Smooth muscle cell (in vitro differentiated cells): ENCODE results near the gene MRPL45. TPM values are rescaled to one million over a fixed set of nuclear protein-coding genes. Genes with fewer than 3 reads are reported as not detected.
"Not testable (repeated sequence)": the region's sequence is repeated elsewhere in the genome, so short reads cannot be mapped to it uniquely, and the experiment has no call there.

ENCODE experiments used
- DNase-seq: peaks from one replicate; lab custom pipeline; 2025; ENCODE audit not compliant: unreplicated experiment; lab: John Stamatoyannopoulos, UW
- H2AFZ ChIP-seq: fragments of 200-600 bp; sonication (generic); 2 replicates; pipeline ENCODE4 v1.6.0; 2016; ENCODE audit warnings: antibody characterized with exemption, low read depth, mild to moderate bottlenecking
- H3F3A ChIP-seq: fragments of 200-600 bp; sonication (generic); 2 replicates; pipeline ENCODE4 v1.6.0; 2017; ENCODE audit warnings: antibody characterized with exemption, low read depth
- H3K27ac ChIP-seq: fragments of 200-600 bp; sonication (generic); 2 replicates; pipeline ENCODE4 v1.5.1; 2016; ENCODE audit warnings: low read depth, mild to moderate bottlenecking
- H3K27me3 ChIP-seq: fragments of 200-600 bp; sonication (generic); 2 replicates; pipeline ENCODE4 v1.6.1; 2016; ENCODE audit warnings: low read depth, mild to moderate bottlenecking
- H3K36me3 ChIP-seq: fragments of 200-600 bp; sonication (generic); 2 replicates; pipeline ENCODE4 v1.5.1; 2016; ENCODE audit warnings: low read depth
- H3K4me1 ChIP-seq: fragments of 200-600 bp; sonication (generic); 2 replicates; pipeline ENCODE4 v1.5.1; 2016; ENCODE audit warnings: low read depth
- H3K4me2 ChIP-seq: fragments of 200-600 bp; sonication (generic); 2 replicates; pipeline ENCODE4 v1.6.0; 2016; ENCODE audit warnings: mild to moderate bottlenecking
- H3K4me3 ChIP-seq: fragments of 200-600 bp; sonication (generic); 2 replicates; pipeline ENCODE4 v1.5.1; 2016; ENCODE audit warnings: mild to moderate bottlenecking
- H3K79me2 ChIP-seq: fragments of 200-600 bp; sonication (generic); 2 replicates; pipeline ENCODE4 v1.6.0; 2016; ENCODE audit warnings: low read depth, mild to moderate bottlenecking
- H3K9ac ChIP-seq: fragments of 200-600 bp; sonication (generic); 2 replicates; pipeline ENCODE4 v1.6.0; 2016; ENCODE audit warnings: low read depth
- H3K9me3 ChIP-seq: fragments of 200-600 bp; sonication (generic); replicated peaks from 2 replicates; pipeline ENCODE4 v1.5.1; 2016; ENCODE audit warnings: low read depth
- H4K20me1 ChIP-seq: fragments of 200-600 bp; sonication (generic); 2 replicates; pipeline ENCODE4 v1.6.0; 2016; ENCODE audit warnings: low read depth
- WGBS: methylation state at CpG from one replicate; pipeline ENCODE4 v1.1.7; 2016; ENCODE audit warnings: low lambda C conversion rate; 5-methylcytosine and 5-hydroxymethylcytosine counted together
- polyA plus RNA-seq: library from polyadenylated mRNA; unstranded; fragments of >200 nt; fragmentation: Nextera tagmentation; extraction: Ambion mirVana; gene quantifications from 2 replicates; pipeline ENCODE4 v1.2.1, GENCODE V29; 2016
- total RNA-seq: library from RNA; depleted of rRNA; stranded (reverse); fragments of >200 nt; gene quantifications from 2 replicates; pipeline ENCODE4 v1.2.3, GENCODE V29; 2014

MRPL45 gene
- total RNA-seq (30.6 and 31.4 TPM in 2 replicates), polyA plus RNA-seq (25.0 and 30.8 TPM in 2 replicates)

GRCh38 chr17:38296834-38297517, at the start of gene MRPL45:
Gene MRPL45, plus strand, starts transcription at chr17:38297168. Its CDS starts 16 bp downstream, at chr17:38297184.
- DNase-seq: peak; percentile 83
- peak within 1 kb of the TSS; percentile 50 for H3K27ac ChIP-seq
- under 1% methylated on average over 46 of the region's 48 CpGs for WGBS
- peak within 1 kb of the TSS; percentile 60 for H3K4me3 ChIP-seq
- not testable (repeated sequence) for H3K36me3 ChIP-seq, H3K9me3 ChIP-seq, H3K4me1 ChIP-seq, H4K20me1 ChIP-seq, H3F3A ChIP-seq, H3K79me2 ChIP-seq, H3K27me3 ChIP-seq
- H3K9ac ChIP-seq: peak within 1 kb of the TSS; percentile 86
- H2AFZ ChIP-seq: peak within 1 kb of the TSS; percentile 81
- H3K4me2 ChIP-seq: peak within 1 kb of the TSS; percentile 91

- not testable (repeated sequence) for H3K4me3 ChIP-seq, H3F3A ChIP-seq, H3K27ac ChIP-seq, H3K9me3 ChIP-seq, H3K4me2 ChIP-seq, H3K9ac ChIP-seq, H2AFZ ChIP-seq, H3K27me3 ChIP-seq, DNase-seq, H3K36me3 ChIP-seq, H3K4me1 ChIP-seq
- H3K79me2 ChIP-seq: peaks cover 48% of the 10 kb centered on the region
- WGBS: 95% methylated on average over 11 of the region's 14 CpGs
- H4K20me1 ChIP-seq: peaks cover 45% of the 10 kb centered on the region
Observed at GRCh38 chr17:38253191-38253590, 43.8 kb upstream of the MRPL45 start.

- peak overlapping the region; percentile 23 for H3K4me3 ChIP-seq
- peaks cover 45% of the 10 kb centered on the region for H4K20me1 ChIP-seq
- H3K79me2 ChIP-seq: peaks cover 48% of the 10 kb centered on the region
- not testable (repeated sequence) for DNase-seq, H3K4me1 ChIP-seq, H3F3A ChIP-seq, H2AFZ ChIP-seq, H3K36me3 ChIP-seq, H3K27me3 ChIP-seq, H3K9ac ChIP-seq, H3K9me3 ChIP-seq
- 46% methylated on average over 2 of the region's 2 CpGs for WGBS
- H3K4me2 ChIP-seq: peak overlapping the region; percentile 68
- H3K27ac ChIP-seq: peak overlapping the region; percentile 28
Observed at GRCh38 chr17:38254357-38254756, 42.6 kb upstream of the MRPL45 start.

- H3K79me2 ChIP-seq: peaks cover 29% of the 10 kb centered on the region
- H4K20me1 ChIP-seq: peaks cover 26% of the 10 kb centered on the region
- H3K9ac ChIP-seq, H3K4me2 ChIP-seq, H2AFZ ChIP-seq, H3K9me3 ChIP-seq, H3K36me3 ChIP-seq, H3K4me1 ChIP-seq, H3F3A ChIP-seq, H3K27me3 ChIP-seq, H3K27ac ChIP-seq: not testable (repeated sequence)
- peak overlapping the region; percentile 67 for H3K4me3 ChIP-seq
- DNase-seq: peak; percentile 42
- WGBS: no CpG with 5 or more reads among the region's 73 CpGs
Observed at GRCh38 chr17:38257013-38257621, 39.9 kb upstream of the MRPL45 start.

- not testable (repeated sequence) for H3K79me2 ChIP-seq, H3K4me3 ChIP-seq, H3K9me3 ChIP-seq, H3K9ac ChIP-seq, H3K4me1 ChIP-seq, DNase-seq, H3K27me3 ChIP-seq, H4K20me1 ChIP-seq, H3F3A ChIP-seq, H3K4me2 ChIP-seq, H3K27ac ChIP-seq, H3K36me3 ChIP-seq, H2AFZ ChIP-seq
- WGBS: 82% methylated on average over 1 of the region's 1 CpG
Observed at GRCh38 chr17:38265974-38266506, 30.9 kb upstream of the MRPL45 start.

- not testable (repeated sequence) for H3K27me3 ChIP-seq, H3K4me1 ChIP-seq, H3K79me2 ChIP-seq, H3K9me3 ChIP-seq, H3F3A ChIP-seq, H2AFZ ChIP-seq, H3K27ac ChIP-seq, H3K9ac ChIP-seq, H3K36me3 ChIP-seq, H3K4me2 ChIP-seq, H3K4me3 ChIP-seq, H4K20me1 ChIP-seq, DNase-seq
- 96% methylated on average over 17 of the region's 17 CpGs for WGBS
Observed at GRCh38 chr17:38266571-38266970, 30.4 kb upstream of the MRPL45 start.

GRCh38 chr17:38268138-38268537, 28.8 kb upstream of the MRPL45 start:
- not testable (repeated sequence) for H3K4me3 ChIP-seq, H2AFZ ChIP-seq, H3F3A ChIP-seq, H3K79me2 ChIP-seq, H3K9ac ChIP-seq, H3K4me2 ChIP-seq, H4K20me1 ChIP-seq, H3K9me3 ChIP-seq, H3K27me3 ChIP-seq, H3K36me3 ChIP-seq, H3K4me1 ChIP-seq, DNase-seq, H3K27ac ChIP-seq
- WGBS: 81% methylated on average over 3 of the region's 3 CpGs

- peak overlapping the region; percentile 9 for H3K9ac ChIP-seq
- 82% methylated on average over 1 of the region's 1 CpG for WGBS
- not testable (repeated sequence) for H3F3A ChIP-seq, H4K20me1 ChIP-seq, H3K4me3 ChIP-seq, H3K79me2 ChIP-seq, H3K36me3 ChIP-seq, H3K9me3 ChIP-seq, H3K4me1 ChIP-seq, H2AFZ ChIP-seq, H3K4me2 ChIP-seq, H3K27me3 ChIP-seq, DNase-seq
- H3K27ac ChIP-seq: peak overlapping the region; percentile 33
Observed at GRCh38 chr17:38269045-38269444, 27.9 kb upstream of the MRPL45 start.
